CD4-positive, alpha-beta T cell treated with Interleukin-1 beta for 1 hour (primary cell): Measurements from ENCODE around the gene IGFBP2.
"Not testable (repeated sequence)": the region's sequence is repeated elsewhere in the genome, so short reads cannot be mapped to it uniquely, and the experiment has no call there.

Experiments used
- DNase-seq, 2 donors: peaks; one replicate each; pipeline ENCODE4 v3.0.0-alpha.2; 2020 to 2022

IGFBP2 gene, protein sequence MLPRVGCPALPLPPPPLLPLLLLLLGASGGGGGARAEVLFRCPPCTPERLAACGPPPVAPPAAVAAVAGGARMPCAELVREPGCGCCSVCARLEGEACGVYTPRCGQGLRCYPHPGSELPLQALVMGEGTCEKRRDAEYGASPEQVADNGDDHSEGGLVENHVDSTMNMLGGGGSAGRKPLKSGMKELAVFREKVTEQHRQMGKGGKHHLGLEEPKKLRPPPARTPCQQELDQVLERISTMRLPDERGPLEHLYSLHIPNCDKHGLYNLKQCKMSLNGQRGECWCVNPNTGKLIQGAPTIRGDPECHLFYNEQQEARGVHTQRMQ

DNA sequence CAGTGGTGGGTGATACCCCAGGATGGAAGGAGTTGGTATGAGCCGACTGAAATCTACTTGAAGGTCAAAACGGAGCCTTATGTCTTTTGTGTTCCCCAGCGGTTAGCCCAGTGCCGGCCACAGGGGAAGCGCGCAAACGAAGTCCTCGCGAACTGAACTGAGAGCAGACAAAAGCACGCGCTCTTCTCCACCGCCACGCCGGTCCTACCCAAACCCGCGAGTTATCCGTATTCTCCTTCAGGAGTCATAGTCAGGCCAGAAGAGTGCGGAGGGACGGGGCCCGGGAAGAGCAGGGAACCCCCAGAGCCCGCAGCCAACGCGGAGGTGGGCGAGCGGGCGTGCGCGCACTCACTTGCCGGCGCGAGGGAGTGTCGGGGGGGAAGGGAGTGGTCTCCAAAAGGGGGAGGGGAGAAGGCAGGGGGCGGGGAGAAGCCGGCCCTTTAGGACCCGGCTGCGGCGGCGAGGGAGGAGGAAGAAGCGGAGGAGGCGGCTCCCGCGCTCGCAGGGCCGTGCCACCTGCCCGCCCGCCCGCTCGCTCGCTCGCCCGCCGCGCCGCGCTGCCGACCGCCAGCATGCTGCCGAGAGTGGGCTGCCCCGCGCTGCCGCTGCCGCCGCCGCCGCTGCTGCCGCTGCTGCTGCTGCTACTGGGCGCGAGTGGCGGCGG, at the start of gene IGFBP2:
IGFBP2 (plus strand) TSS at position 469 of the 664 bp plus-strand sequence; CDS start at position 573, 104 bp downstream.
- DNase-seq = peak in 1 of 2 donors; percentile 11

DNA sequence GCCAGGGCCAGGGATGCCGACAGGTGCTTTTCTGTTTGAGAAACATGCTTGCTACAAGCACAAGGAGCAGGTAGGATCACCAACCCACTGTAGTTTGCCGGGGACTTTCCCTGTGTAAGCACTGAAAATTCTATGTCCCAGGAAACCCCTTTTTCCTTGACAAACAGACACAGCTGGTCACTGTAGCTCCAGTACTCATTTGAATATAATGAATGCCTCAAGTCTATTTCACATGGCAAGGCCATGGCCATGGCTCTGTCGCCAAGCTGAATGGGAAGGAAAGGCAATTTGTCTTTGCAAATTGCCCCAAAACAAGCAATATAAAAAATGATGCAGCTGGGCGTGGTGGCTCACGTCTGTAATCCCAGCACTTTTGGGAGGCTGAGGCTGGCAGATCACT, 49.6 kb upstream of the IGFBP2 start:
- no peak for DNase-seq

DNA sequence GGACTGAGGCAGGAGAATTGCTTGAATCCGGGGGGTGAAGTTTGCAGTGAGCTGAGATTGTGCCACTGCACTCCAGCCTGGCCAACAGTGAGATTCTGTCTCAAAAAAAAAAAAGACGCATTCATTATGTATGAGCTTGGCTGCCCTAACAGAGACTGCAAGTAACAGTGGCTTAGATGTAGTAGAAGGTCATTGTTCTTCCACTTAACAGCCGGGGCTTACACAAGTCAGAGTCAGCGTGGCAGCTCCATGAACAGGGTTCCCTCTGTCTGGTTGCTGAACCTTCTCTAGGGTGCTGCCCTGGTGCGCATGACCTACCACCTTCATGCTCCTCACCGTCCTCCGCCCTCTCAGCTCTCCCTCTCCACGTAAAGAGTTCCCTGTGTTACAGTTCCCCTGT, 49.1 kb upstream of the IGFBP2 start:
- no peak for DNase-seq

DNA sequence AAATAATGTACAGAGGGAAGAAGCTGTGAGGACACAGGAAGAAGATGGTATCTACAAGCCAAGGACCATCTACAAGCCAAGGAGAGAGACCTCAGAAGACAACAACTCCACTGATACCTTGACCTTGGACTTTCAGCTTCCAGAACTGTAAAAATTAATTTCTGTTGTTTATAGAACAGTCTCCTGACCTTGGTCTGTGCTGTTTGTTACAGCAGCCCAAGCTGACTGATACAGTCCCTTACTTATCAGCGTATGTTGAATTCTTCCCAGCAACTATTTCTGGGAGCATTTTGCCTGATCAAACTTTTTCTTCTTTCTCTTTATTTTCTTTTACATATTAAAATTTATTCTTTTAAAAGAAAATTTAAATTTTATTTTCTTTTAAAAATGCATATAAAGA, 47.8 kb upstream of the IGFBP2 start:
- no peak for DNase-seq

DNA sequence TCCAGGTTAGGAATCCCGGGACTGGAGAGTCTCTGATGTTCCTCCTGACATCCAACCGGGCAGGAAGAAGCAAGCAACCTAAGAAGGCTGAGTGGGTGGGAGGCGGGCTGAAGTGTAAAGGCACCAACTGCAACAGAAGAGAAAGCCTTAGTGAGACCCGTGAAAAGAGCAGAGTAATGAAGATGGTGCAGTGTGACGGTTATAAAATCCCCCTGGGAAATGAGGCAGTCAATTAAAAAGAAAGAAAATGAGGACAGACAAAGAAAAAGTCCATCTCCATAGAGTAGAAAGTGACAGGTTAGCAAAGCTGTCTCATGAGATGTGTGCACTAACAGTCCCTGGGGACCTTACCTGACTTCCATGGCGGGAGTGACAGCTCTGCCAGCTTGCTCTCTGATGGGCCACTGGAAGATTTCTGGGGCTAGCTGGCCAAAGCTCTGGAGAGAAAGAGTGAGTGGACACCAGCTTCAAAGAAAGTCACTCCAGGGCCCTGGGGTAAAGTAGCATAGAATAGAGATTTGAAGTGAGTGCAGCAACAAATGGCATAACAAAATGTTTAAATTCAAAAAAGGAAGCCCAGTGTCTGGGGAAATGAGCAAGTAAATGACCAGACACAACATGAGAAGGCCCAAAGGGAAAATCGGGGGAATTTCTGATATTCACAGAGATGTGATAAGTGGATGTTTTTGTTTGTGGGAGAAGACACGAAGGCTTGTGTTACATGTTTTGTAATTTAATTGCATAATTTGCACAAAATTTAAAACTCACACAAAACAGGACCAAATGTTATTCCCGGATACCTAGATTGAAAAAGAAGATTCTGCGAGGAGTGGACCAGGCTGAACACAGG, 44.1 kb upstream of the IGFBP2 start:
- no peak for DNase-seq

DNA sequence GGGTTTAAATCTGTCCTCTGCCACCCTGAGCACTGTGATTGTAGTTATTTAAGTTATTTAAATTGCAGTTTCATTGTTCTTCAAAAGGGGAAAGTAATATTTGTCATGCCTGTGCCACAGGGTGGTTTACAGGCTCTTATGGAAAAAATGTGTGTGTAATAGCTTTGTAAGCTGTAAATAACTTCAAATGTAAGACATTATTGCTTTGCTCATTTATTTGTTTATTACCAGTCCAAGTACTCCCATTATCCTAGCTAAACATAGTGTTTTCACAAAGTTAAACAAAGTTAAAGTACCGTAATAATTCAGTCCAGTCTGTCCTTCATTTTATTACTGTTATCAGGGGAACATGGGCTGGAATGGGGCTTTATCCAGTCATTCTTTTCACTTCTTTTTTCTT, 43.4 kb upstream of the IGFBP2 start:
- no peak for DNase-seq

DNA sequence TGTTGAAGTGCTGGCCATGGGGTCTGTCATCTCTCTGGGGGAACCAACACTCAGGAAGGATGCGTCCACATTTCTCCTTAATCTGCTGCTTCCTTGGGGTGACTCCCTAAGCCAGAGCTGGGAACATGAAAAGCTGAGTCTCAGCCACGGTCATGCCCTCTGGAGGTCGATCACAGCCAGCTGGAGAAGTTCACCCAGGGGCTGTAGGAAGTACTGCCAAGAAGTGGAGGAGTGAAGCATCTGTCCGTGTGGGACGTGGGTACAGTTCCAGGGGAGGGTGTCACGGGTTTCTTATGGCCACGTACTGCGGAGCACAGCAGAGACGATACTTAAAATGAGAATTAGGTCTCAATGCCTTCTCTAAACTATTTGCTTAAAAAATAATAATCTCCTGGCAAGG, 42.4 kb upstream of the IGFBP2 start:
- no peak for DNase-seq

DNA sequence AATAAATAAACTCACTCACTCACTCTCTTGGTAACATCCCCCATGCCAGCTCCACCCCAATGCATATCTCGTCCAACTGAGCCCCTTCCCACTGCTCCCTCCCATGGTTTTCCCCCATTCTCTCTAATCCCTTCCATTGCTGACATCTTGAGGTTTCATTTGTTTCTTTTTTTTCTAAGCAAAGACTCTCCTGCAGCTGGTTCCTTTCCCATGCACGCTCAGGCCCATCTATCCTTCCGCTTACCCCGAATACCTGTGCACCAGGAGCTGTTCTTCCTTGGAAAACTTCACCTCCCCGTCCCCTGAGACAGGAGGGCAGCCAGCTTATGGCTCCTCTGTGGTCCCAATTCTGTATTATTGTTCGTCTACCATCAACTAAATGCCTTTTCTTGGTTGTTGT, 41.7 kb upstream of the IGFBP2 start:
- DNase-seq = no peak

DNA sequence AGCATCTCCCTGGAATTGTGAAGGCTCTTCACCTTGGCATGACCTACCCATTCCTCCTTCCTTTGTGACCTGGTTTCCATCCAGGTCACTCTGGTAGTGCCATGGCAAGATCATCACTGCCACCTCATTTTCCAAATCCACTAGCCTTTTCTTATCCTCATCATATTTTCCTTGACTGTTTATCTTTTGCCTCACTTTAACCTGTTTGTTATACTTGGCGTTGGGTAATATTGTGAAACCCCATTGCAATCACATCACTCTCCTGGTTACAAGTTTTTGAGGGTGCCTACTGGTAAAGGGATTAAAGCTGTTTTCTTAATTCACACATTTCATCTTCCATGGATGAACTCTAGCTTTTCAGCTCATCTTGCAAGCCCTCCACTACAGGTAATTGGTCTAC, 39.1 kb upstream of the IGFBP2 start:
- no peak for DNase-seq

DNA sequence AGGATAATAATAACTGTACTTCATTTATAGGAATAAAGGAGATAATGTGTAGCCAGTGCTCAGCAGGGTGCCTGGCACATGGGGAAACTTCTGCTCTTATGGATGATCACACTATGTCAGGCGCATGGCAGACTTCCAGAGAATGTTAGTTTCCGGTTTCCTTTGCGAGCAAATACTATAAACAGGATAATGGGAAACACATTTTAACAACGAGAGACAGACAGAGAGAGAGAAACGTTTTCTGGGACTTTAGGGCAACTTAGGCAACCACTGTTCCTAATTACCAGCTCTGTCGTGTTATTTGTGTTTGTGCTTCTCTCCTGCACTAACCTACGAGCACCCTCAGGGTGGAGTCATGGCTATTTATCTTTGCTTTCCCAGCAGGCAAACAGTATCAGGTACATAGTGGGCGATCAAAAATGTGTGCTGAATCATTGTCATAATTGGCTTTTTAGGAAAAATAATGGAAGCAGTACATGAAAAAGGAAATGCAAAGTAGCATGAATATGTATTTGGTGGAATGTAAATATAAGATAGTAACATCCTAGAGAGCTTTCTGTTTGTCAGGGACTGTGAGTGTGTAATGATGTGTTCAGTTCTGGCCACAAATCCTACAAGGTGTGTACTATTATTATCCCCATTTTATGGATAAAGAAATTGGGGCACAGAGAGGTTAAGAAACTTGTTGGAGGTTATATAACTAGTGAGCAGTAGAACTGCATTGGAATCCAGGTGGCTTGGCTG, 36.8 kb upstream of the IGFBP2 start:
- no peak for DNase-seq

DNA sequence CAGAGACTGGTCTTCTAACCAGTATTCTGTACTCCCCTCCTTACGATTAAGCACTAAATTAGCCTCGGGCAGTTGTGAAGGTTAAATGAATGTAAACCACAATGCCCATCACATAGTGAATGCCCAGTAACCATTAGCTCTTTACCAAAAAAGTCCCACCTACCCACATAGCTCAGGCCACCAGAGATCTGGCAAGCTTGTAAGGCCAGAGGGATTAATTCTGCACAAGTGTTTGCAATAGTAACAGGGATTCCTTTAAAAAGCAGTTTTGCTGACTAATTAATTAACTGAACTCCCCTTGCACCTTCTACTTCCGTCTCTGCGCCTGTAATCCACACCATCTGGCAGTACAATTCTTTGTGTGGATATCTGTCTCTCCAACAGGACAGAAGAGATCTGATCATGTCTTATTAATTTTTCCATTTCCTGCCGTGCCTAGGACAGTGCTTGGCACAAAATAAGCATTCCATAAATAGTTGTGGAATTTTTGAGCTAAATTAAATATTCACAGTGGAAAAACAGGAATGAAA, 36.2 kb upstream of the IGFBP2 start:
- DNase-seq = no peak

DNA sequence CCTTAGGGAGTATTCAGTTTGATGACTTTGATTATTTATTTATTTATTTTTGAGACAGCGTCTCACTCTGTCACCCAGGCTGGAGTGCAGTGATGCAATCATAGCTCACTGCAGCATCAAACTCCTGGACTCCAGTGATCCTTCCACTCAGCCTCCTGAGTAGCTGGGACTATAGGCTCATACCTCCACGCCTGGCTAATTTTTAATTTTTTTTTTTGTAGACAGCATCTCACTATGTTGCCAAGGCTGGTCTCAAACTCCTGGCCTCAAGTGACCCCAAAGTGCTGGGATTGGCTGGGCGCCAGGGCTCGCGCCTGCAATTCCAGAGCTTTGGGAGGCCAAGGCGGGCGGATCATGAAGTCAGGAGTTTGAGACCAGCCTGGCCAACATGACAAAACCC, 35.4 kb upstream of the IGFBP2 start:
- DNase-seq = not testable (repeated sequence)

DNA sequence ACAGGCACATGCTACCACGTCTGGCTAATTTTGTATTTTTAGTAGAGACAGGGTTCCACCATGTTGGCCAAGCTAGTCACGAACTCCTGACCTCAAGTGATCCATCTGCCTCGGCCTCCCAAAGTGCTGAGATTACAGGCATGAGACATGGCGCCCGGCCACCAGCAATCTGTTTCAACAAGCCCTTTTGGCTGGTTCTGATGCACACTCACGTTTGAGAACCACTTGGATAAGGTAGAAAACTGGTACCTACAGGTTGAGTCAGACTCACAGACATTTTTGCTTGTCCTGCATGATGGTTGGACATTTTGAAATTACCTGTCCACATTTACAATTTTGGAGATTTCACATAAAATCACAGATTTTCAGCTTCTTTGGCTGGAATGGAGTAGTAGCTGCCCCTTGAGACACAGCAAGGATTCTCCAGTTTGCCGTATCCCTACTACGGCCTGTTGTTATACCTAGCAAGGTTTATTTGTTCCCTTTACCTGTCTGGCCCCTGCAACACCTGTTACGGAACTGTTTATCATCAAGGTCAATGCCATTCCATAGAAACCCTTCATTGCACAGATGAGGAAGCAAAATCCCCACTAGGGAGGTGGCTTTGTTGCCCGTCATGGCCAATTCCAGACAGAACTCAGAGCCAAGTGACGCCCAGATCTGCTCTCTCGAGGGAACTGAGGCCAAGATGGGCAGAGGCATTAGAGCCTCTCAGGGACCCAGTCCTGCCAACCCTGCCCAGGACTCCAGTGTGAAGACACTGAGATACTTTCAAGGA, 31.4 kb upstream of the IGFBP2 start:
- DNase-seq = no peak

DNA sequence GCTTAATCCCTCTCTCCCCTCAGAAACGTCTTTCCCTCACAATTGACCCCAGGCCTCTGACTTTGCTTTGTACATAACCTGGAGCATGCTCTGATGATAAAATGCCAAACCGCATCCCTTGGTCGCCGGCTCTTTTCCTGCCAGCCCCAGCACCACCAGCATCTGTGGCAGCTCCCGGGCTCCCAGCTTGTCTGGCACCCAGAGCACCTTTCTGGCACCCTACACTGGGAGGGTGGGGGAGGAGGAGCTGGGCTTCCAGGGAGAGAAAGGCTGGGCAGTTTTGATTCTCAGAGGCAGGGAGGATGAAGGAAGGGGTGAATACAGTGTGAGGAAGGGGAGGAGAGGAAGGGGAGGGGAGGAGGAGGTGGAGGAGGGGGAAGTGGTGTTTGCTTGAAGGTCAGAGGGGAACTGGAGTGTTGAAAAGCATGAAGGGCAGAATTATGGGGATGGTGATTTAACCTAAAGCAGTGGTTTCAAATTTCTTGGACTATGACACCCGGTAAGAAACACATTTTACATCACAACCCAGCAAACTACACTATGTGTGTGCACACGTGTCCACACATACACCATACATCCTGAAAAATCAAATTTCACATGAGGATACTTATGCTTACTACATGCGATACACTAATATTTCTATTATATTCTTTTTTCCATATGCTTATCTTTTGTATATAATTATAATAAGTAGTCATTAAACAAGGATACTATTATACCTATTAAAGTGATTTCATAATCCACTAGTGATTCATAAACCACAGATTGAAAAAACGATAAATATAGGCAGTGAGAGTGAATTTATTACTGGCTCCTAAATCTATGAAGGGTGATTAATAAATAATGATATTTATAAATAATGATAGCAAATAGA, 30.0 kb upstream of the IGFBP2 start:
- DNase-seq = no peak

DNA sequence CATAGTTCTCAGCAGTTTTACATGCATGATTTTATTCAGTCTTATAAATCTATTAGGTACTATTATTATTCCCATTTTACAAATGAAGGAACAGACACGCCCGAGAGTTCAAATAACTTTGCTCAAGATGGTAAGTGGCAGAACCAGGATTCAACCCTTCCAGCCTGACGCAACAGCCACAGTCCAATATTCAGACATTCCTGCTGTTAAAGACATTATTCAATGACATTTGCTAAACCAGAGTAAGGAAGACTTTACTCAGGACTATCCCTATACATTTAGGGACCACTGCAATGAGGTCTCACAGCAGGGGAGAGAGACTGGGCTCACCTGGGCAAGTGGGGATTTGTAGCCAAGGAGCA, 29.4 kb upstream of the IGFBP2 start:
- DNase-seq = no peak

DNA sequence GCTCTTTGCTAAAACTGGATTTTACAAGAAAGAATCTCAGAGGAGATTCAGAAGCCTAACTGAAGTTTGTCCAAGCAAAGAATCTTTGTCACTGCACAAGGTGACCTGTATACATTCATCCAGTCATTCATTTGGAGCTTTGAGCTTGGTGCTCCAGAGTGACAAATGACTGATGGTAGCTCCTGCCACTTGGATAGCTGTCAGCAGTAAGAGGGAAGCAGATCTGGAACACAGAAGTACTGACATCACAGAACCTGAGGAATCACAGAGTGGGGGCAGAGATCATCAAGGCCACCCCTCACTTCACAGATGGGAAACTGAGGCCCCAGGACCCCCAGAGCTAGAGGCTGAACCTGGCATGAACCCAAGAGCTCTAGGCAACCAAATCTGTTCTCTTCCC, 28.8 kb upstream of the IGFBP2 start:
- DNase-seq = no peak

DNA sequence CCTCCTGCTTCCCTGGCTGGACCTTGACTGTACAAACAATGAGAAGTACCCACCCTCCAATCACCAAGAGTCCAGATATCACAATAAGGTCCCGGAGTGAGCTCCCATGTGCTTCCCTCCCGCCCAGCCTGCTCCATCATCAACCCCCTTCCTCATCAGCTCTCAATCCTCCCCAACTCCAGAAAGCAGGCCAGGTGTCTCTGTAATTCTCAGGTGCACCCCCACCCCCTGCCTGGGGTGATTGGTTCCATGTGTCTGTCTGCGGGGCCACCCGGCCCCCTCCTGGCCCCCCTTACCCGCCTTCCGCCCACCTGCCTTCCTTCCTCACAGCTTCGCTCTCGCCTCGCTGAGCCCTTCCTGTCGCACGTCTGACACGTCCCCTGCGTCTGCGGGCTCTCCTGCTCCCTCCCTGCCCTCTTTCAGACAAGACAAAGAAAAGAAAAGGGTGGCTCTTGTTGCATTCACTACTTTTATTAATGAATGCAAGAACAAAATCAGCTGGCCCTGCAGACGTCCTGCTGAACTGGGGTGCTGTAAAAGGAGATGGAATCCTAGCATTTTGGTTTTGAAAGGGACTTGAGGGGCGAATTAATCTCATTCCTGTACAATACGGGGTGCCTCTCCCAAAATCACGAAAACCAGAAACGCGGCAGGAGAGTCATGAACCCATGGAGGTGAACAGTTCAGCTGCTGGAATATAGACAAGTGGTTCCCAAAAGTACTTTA, 26.5 kb upstream of the IGFBP2 start:
- peak; percentile 10 to 34 for DNase-seq

DNA sequence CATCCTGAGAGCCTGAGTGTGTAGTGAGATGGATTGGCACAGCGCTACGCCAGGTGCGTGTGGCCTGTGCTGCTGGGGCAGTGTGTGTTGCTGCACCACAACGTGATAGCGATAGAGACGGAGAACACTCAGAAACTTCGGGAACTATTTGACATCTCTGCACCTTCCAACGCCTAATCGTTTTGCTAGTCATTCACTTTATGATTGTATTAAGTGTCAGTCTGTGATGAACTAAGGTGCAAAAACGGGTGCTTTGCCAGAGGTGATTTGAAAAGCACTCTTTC, 26.0 kb upstream of the IGFBP2 start:
- DNase-seq = no peak

DNA sequence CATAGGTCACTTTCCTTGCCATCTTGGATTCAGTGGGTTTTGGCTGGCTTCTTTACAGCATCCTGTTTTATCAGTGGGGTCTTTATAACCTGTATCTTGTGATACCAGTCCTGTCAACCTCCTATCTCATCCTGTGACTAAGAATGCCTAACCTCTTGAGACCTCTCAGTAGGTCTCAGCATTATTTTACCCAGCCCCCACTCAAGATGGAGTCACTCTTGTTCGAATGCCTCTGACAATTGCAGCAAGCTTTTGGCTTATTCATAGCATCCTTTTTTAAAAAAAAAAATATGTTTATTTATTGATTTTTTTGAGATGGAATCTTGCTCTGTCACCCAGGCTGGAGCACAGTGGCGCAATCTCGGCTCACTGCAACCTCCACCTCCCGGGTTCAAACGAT, 24.7 kb upstream of the IGFBP2 start:
- no peak for DNase-seq

DNA sequence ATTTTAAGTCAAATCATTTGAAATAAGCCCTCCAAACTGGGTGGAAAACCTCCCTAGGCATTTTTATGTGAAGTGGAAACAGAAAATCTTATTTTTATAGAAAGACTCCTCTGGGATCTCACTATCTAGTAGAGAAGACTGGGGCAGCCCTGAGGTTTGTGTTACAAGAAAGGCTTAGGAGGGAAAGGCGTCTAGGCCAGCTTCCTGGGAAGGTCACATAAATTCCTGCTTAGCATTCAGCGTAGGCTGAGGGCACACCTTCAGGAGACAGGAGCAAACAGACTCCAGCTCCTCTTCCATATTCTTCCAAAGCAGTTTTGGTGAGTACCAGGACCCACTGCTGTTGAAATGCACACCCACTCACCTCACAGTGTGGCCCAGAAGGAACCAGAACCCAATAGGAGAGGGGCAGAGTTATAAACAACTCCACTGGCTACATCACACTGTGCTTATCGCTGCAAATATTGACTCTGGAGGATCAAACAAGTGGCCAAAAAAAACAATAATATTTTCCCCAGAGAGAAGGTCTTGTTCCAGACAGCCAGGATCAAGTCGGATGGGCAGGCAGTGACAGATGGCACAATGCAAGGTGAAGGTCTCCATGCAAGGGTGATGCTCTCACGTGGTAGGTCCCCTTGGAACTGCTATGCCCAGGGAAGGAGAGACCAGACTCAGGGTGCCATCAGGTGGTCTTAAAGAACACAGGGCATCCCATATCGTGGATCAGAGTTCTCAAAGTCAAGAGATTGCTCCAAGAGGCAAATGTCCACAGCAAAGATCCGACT, 17.7 kb upstream of the IGFBP2 start:
- no peak for DNase-seq
